A549 (cell line): ENCODE results near the gene HOXB1. TPM values are rescaled to one million over a fixed set of nuclear protein-coding genes. Genes with fewer than 3 reads are reported as not detected.
"Not testable (repeated sequence)": the region's sequence is repeated elsewhere in the genome, so short reads cannot be mapped to it uniquely, and the experiment has no call there.

Experiments
- ATAC-seq, 2 experiments: fragments of 200-7000 bp in 1 of 2; fragments of >200 bp in 1 of 2; cut with Nextera tagmentation in 1 of 2; cut with Tn5 transposase in 1 of 2; 3 replicates each; pipeline versions ENCODE4 v1.8.0 to v1.9.1; 2018 to 2020; ENCODE audit warnings: mild to moderate bottlenecking in 1 of 2, moderate library complexity in 1 of 2
- CTCF ChIA-PET: fragments of 300-600 bp; sonication (Branson Sonifier 250); formaldehyde crosslinking; extraction: SDS; loops from one replicate; lab custom pipeline; 2021; ENCODE audit warnings: antibody characterized with exemption, inconsistent platforms; lab: Yijun Ruan, JAX
- POLR2A ChIA-PET: fragments of 350-600 bp; formaldehyde crosslinking; extraction: SDS; loops from one replicate; lab custom pipeline; 2021; ENCODE audit warnings: antibody characterized with exemption, inconsistent platforms; lab: Yijun Ruan, JAX
- DNase-seq, 2 experiments: peaks; one replicate each; pipeline versions ENCODE4 v3.0.0 to v3.0.0-alpha.2; 2011 to 2016; ENCODE audit warnings: low read depth in 1 of 2, low spot score in 1 of 2
- FAIRE-seq: peaks from 2 replicates; lab custom pipeline; 2011; peaks lifted over from hg19 to GRCh38; lab: Jason Lieb, UNC
- H3K27ac ChIP-seq, 2 experiments: fragments of >200 bp; sonication (Bioruptor Twin); formaldehyde crosslinking; 3 replicates each; pipeline ENCODE4 v1.5.1; 2016 to 2017
- H3K4me1 ChIP-seq: fragments of >200 bp; sonication (Bioruptor Twin); formaldehyde crosslinking; 3 replicates; pipeline ENCODE4 v1.6.1; 2016
- H3K4me2 ChIP-seq: fragments of >200 bp; sonication (Bioruptor Twin); formaldehyde crosslinking; 3 replicates; pipeline ENCODE4 v1.6.1; 2016
- H3K4me3 ChIP-seq: fragments of >200 bp; sonication (Bioruptor Twin); formaldehyde crosslinking; 3 replicates; pipeline ENCODE4 v1.5.1; 2016
- H3K9me3 ChIP-seq: fragments of >200 bp; sonication (Bioruptor Twin); formaldehyde crosslinking; 3 replicates; pipeline ENCODE4 v1.6.1; 2016
- CBX2 ChIP-seq: fragments of 200-600 bp; sonication (generic); IDR thresholded peaks from 2 replicates; pipeline ENCODE4 v1.6.1; 2016; ENCODE audit warnings: low read depth, mild to moderate bottlenecking, borderline replicate concordance
- CHD4 ChIP-seq: fragments of 200-600 bp; sonication (generic); IDR thresholded peaks from 2 replicates; pipeline ENCODE4 v1.6.1; 2016; ENCODE audit warnings: antibody characterized with exemption, mild to moderate bottlenecking, borderline replicate concordance
- ESRRA ChIP-seq: fragments of 150-350 bp; IDR thresholded peaks from 2 replicates; pipeline ENCODE4 v1.6.1; 2014; ENCODE audit warnings: mild to moderate bottlenecking, low read length, borderline replicate concordance
- FOSL2 ChIP-seq, 2 experiments: fragments of 450-650 bp in 1 of 2; fragments of >200 bp in 1 of 2; sonication (Bioruptor Twin) in 1 of 2; formaldehyde crosslinking; IDR thresholded peaks; 2 replicates each; pipeline versions ENCODE4 v1.5.0 to v1.6.1; 2016 to 2020; ENCODE audit warnings: mild to moderate bottlenecking in 1 of 2, moderate library complexity in 1 of 2
- HDAC2 ChIP-seq: fragments of 200-600 bp; sonication (generic); IDR thresholded peaks from 2 replicates; pipeline ENCODE4 v1.6.1; 2016
- HOXA7 ChIP-seq: fragments of 250-450 bp; sonication (Bioruptor Pico); IDR thresholded peaks from 2 replicates; pipeline ENCODE4 v1.5.0; 2020; ENCODE audit warnings: mild to moderate bottlenecking, moderate library complexity
- HOXB13 ChIP-seq: fragments of 250-450 bp; sonication (Bioruptor Pico); IDR thresholded peaks from 2 replicates; pipeline ENCODE4 v1.5.0; 2020; ENCODE audit warnings: low read depth, mild to moderate bottlenecking, moderate library complexity
- MAFK ChIP-seq: fragments of 450-650 bp; IDR thresholded peaks from 2 replicates; pipeline ENCODE4 v1.6.1; 2014; ENCODE audit not compliant: partially characterized antibody
- MAZ ChIP-seq: fragments of 150-350 bp; IDR thresholded peaks from 2 replicates; pipeline ENCODE4 v1.6.1; 2014; ENCODE audit warnings: antibody characterized with exemption, low read depth, low read length, borderline replicate concordance
- NFE2L2 ChIP-seq: fragments of 150-350 bp; conservative IDR thresholded peaks from 2 replicates; pipeline ENCODE4 v1.6.1; 2014; ENCODE audit warnings: low read length
- NPAS2 ChIP-seq: fragments of 250-450 bp; sonication (Bioruptor Pico); IDR thresholded peaks from 2 replicates; pipeline ENCODE4 v1.8.0; 2022; ENCODE audit warnings: mild to moderate bottlenecking, moderate library complexity, borderline replicate concordance
- POLR2AphosphoS2 ChIP-seq: conservative IDR thresholded peaks from 2 replicates; pipeline ENCODE4 v1.6.1; 2012; ENCODE audit warnings: low read length, improper control_type of control experiment, inconsistent platforms
- RFX5 ChIP-seq: fragments of 450-650 bp; IDR thresholded peaks from 2 replicates; pipeline ENCODE4 v1.7.1; 2014; ENCODE audit warnings: antibody characterized with exemption, mild to moderate bottlenecking, moderate library complexity
- RNF2 ChIP-seq: fragments of 200-600 bp; sonication (generic); IDR thresholded peaks from 2 replicates; pipeline ENCODE4 v1.6.1; 2016; ENCODE audit warnings: low read depth, mild to moderate bottlenecking, antibody characterized with exemption, moderate library complexity, borderline replicate concordance
- SREBF2 ChIP-seq: fragments of 450-650 bp; IDR thresholded peaks from 2 replicates; pipeline ENCODE4 v1.6.1; 2014; ENCODE audit warnings: mild to moderate bottlenecking, moderate library complexity
- TFCP2L1 ChIP-seq: fragments of 250-450 bp; sonication (Bioruptor Pico); IDR thresholded peaks from 2 replicates; pipeline ENCODE4 v1.5.0; 2021; ENCODE audit warnings: mild to moderate bottlenecking
- TP53 ChIP-seq: fragments of 250-450 bp; sonication (Bioruptor Pico); IDR thresholded peaks from 2 replicates; pipeline ENCODE4 v1.5.0; 2021; ENCODE audit warnings: mild to moderate bottlenecking, moderate library complexity
- WGBS: methylation state at CpG from one replicate; pipeline ENCODE4 v1.1.6; 2017; ENCODE audit errors: missing lambda C conversion rate; 5-methylcytosine and 5-hydroxymethylcytosine counted together
- polyA plus RNA-seq, 4 experiments: library from polyadenylated mRNA; depleted of rRNA in 3 of 4; stranded (reverse); fragments of >200 nt; fragmentation: RNase III in 1 of 4; extraction: RNeasy Plus Mini Kit Qiagen cat#74134 plus additional on column Dnase treatment in 1 of 4; gene quantifications; 2 replicates in 3 of 4; 3 replicates in 1 of 4; pipeline ENCODE4 v1.2.3, GENCODE V29; 2011 to 2017
- TF ChIP-seq, protein P1 (sequence below): fragments of 250-450 bp; sonication (Bioruptor Pico); IDR thresholded peaks from 2 replicates; pipeline ENCODE4 v1.5.0; 2021; ENCODE audit warnings: mild to moderate bottlenecking, moderate library complexity, borderline replicate concordance
- TF ChIP-seq, protein P2 (sequence below): fragments of 450-650 bp; IDR thresholded peaks from 2 replicates; pipeline ENCODE4 v1.6.1; 2014; ENCODE audit warnings: antibody characterized with exemption
- TF ChIP-seq, protein P3 (sequence below): fragments of >200 bp; sonication (Bioruptor Twin); formaldehyde crosslinking; IDR thresholded peaks from 3 replicates; pipeline ENCODE4 v1.6.1; 2016
- TF ChIP-seq, protein P4 (sequence below): fragments of >200 bp; sonication (Bioruptor Twin); formaldehyde crosslinking; IDR thresholded peaks from 3 replicates; pipeline ENCODE4 v1.5.1; 2016

Gene HOXB1
- polyA plus RNA-seq, 2 of the 4 experiments (the other 2 are of a cell fraction), result not detected

DNA sequence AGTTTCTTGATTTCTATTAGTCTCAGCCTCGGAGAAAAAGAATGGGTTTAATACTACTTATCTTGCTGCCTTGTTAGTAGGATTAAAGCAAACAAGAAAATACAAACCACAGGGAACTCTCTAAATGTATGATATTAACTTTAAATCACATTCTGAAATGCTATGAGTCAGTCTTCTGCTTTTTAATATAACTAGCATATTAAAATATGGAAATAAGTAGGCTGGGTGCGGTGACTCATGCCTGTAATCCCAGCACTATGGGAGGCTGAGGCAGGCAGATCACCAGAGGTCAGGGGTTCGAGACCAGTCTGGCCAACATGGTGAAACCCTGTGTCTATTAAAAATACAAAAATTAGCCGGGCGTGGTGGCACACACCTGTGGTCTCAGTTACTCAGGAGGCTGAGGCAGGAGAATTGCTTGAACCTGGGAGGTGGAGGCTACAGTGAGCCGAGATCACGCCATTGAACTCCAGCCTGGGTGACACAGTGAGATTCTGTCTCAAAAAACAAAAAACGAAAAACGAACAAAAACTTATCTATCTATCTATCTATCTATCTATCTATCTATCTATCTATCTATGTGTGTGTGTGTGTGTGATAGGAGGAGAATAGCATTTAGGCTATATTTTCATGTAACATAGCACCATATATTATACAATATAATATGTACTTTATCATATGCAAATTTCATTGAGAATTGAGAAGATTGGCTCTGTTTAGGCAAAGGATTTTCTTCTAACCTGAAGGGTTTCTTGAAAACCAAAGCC lies 5.2 kb upstream of the HOXB1 start:
- ATAC-seq, result not testable (repeated sequence)
- WGBS, result 85% methylated on average over 9 of the region's 9 CpGs

DNA sequence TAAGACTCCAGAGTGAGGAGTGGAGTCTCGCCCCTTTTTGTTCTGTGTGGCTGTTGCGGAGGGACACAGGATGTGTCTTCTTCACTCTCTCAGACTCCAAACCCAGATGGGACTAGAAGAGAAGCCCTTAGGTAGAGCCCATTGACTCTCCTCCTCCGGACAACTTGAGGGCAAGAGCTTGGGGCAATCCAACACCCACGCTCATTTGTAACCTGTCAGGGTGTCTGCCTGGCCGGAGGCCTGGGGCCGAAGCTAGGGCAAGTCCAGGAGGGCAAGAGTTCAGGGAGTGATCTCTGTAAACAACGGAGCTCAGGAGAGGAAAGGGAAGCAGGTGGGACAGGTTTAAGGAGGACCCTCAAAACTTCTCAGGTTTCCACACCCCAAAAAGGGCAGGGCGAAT lies 1.4 kb upstream of the HOXB1 start:
- peaks cover 10% of the 10 kb centered on the region; the same call in 2 of the 3 replicates for H3K4me1 ChIP-seq
- H3K4me3 ChIP-seq, result no peak overlapping the region
- ChIA-PET POLR2A (no interaction called here), CTCF (interaction anchor here (0.5 to 5.0 kb wide), 5 partner anchors 10 to 340 kb away, joined by 3 to 18 read pairs (median 4); no protein-coding TSS in a partner anchor)
- H3K27ac ChIP-seq, result no peak overlapping the region
- WGBS, result 75% methylated on average over 8 of the region's 8 CpGs
- FAIRE-seq, result no peak
- TF ChIP-seq HOXA7 (no peak), MAZ (no peak), TFCP2L1 (CRISPR knock-in tag) (no peak), CBX2 (no peak), HOXB13 (CRISPR knock-in tag) (no peak), TP53 (CRISPR knock-in tag) (no peak), SREBF2 (no peak), RFX5 (no peak), NPAS2 (CRISPR knock-in tag) (no peak), CHD4 (no peak), RNF2 (no peak), ESRRA (no peak), MAFK (no peak), NFE2L2 (no peak), HDAC2 (no peak)
- TF ChIP-seq, protein P1, sequence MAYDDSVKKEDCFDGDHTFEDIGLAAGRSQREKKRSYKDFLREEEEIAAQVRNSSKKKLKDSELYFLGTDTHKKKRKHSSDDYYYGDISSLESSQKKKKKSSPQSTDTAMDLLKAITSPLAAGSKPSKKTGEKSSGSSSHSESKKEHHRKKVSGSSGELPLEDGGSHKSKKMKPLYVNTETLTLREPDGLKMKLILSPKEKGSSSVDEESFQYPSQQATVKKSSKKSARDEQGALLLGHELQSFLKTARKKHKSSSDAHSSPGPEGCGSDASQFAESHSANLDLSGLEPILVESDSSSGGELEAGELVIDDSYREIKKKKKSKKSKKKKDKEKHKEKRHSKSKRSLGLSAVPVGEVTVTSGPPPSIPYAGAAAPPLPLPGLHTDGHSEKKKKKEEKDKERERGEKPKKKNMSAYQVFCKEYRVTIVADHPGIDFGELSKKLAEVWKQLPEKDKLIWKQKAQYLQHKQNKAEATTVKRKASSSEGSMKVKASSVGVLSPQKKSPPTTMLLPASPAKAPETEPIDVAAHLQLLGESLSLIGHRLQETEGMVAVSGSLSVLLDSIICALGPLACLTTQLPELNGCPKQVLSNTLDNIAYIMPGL (CRISPR knock-in tag), result no peak
- TF ChIP-seq, protein P2, sequence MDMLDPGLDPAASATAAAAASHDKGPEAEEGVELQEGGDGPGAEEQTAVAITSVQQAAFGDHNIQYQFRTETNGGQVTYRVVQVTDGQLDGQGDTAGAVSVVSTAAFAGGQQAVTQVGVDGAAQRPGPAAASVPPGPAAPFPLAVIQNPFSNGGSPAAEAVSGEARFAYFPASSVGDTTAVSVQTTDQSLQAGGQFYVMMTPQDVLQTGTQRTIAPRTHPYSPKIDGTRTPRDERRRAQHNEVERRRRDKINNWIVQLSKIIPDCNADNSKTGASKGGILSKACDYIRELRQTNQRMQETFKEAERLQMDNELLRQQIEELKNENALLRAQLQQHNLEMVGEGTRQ, result no peak
- no peak for ATAC-seq
- no peaks in the 10 kb centered on the region for H3K9me3 ChIP-seq
- no peak overlapping the region for H3K4me2 ChIP-seq
- DNase-seq, result no peak

More for the DNA sequence above, 5.2 kb upstream of the HOXB1 start:
- H3K4me2 ChIP-seq; H3K27ac ChIP-seq; POLR2A ChIA-PET; DNase-seq; FAIRE-seq; H3K4me3 ChIP-seq; H3K9me3 ChIP-seq; TF ChIP-seq FOSL2 (IDR thresholded peaks at IDR 0.05): not testable (repeated sequence)
- CTCF ChIA-PET, result interaction anchor here (0.6 to 5.0 kb wide), 5 partner anchors 12 to 469 kb away, joined by 3 to 18 read pairs (median 3); no protein-coding TSS in a partner anchor
- peak; percentile 49; the same call in 1 of the 2 replicates for TF ChIP-seq FOSL2 (CRISPR knock-in tag; IDR thresholded peaks at IDR 0.05)
- peaks cover 12% of the 10 kb centered on the region; the same call in 2 of the 3 replicates for H3K4me1 ChIP-seq

DNA sequence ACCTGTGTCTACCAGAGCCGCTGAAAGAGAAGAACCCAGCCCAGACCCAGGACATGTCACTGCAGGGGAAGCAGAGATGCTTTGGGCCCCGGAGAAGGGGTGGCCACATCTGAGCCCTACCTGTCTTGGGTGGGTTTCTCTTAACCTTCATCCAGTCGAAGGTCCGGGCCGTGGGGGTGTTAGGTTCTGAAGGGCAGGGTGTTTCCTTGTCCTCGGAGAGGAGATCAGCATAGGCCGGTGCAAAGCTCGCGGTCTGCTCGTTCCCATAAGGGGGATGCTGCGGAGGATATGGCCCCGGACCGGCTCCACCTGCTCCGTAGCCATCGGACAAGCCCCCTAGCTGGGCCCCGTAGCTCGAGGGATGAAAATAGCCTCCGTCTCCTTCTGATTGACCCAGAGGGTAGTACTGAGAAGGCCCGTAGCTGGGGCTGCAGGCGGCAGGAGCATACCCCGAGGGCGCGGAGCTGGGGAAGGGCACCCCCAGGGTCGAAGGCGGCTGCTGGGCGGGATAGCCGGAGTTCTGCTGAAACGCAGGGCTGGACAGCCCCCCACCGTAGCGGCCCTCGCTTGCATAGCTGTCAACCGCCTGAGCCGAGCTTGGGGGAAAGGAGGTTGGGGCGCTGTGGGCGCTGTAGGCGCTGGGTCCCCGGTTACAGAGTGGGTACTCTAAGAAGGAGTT lies 464 bp downstream of the HOXB1 start:
- POLR2A ChIA-PET, result no interaction called here
- DNase-seq (no peak), FAIRE-seq (no peak), ATAC-seq (no peak)
- Histone ChIP-seq H3K9me3 (no peaks in the 10 kb centered on the region), H3K4me3 (no peak overlapping the region), H3K4me1 (no peaks in the 10 kb centered on the region), H3K27ac (no peak overlapping the region), H3K4me2 (no peak overlapping the region)
- WGBS, result 90% methylated on average over 37 of the region's 37 CpGs
- TF ChIP-seq RNF2 (no peak), HOXA7 (no peak), HOXB13 (CRISPR knock-in tag) (no peak), POLR2AphosphoS2 (no peak)
- TF ChIP-seq, protein P3, sequence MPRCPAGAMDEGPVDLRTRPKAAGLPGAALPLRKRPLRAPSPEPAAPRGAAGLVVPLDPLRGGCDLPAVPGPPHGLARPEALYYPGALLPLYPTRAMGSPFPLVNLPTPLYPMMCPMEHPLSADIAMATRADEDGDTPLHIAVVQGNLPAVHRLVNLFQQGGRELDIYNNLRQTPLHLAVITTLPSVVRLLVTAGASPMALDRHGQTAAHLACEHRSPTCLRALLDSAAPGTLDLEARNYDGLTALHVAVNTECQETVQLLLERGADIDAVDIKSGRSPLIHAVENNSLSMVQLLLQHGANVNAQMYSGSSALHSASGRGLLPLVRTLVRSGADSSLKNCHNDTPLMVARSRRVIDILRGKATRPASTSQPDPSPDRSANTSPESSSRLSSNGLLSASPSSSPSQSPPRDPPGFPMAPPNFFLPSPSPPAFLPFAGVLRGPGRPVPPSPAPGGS, result no peak
- TF ChIP-seq, protein P4, sequence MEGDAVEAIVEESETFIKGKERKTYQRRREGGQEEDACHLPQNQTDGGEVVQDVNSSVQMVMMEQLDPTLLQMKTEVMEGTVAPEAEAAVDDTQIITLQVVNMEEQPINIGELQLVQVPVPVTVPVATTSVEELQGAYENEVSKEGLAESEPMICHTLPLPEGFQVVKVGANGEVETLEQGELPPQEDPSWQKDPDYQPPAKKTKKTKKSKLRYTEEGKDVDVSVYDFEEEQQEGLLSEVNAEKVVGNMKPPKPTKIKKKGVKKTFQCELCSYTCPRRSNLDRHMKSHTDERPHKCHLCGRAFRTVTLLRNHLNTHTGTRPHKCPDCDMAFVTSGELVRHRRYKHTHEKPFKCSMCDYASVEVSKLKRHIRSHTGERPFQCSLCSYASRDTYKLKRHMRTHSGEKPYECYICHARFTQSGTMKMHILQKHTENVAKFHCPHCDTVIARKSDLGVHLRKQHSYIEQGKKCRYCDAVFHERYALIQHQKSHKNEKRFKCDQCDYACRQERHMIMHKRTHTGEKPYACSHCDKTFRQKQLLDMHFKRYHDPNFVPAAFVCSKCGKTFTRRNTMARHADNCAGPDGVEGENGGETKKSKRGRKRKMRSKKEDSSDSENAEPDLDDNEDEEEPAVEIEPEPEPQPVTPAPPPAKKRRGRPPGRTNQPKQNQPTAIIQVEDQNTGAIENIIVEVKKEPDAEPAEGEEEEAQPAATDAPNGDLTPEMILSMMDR, result no peak
- CTCF ChIA-PET, result interaction anchor here (1.2 to 2.0 kb wide), 3 partner anchors 38 to 97 kb away, joined by 4 to 9 read pairs (median 6); no protein-coding TSS in a partner anchor
